Thyroid gland (tissue), 4 donors: ENCODE results near the gene PRM3. TPM values are rescaled to one million over a fixed set of nuclear protein-coding genes. Genes with fewer than 3 reads are reported as not detected.

Experiments used
- DNase-seq, 2 donors: peaks; one replicate each; pipeline ENCODE4 v3.0.0-alpha.2; 2019
- H3K27ac ChIP-seq, 3 donors: fragments of 200-600 bp; sonication (generic); 1 replicate in 2 of 3; 2 replicates in 1 of 3; pipeline ENCODE4 v1.5.1; 2016 to 2019; ENCODE audit warnings: mild to moderate bottlenecking in 1 of 3, moderate library complexity in 1 of 3
- H3K27me3 ChIP-seq: fragments of 200-600 bp; sonication (generic); one replicate; pipeline ENCODE4 v1.5.1; 2019
- H3K36me3 ChIP-seq, 2 donors: fragments of 200-600 bp; sonication (generic); one replicate each; pipeline ENCODE4 v1.5.1; 2016 to 2019
- H3K4me1 ChIP-seq, 2 donors: fragments of 200-600 bp; sonication (generic); one replicate each; pipeline ENCODE4 v1.5.1; 2017 to 2019
- H3K4me3 ChIP-seq, 3 donors: fragments of 200-600 bp; sonication (generic); replicated peaks in 1 of 3; 1 replicate in 2 of 3; 2 replicates in 1 of 3; pipeline ENCODE4 v1.5.1; 2016; ENCODE audit warnings: mild to moderate bottlenecking in 1 of 3
- H3K9me3 ChIP-seq: fragments of 200-600 bp; sonication (generic); one replicate; pipeline ENCODE4 v1.5.1; 2017
- POLR2A ChIP-seq, 2 donors: fragments of 450-650 bp; IDR thresholded peaks; one replicate each; pipeline ENCODE4 v1.6.1; 2017; ENCODE audit warnings: antibody characterized with exemption in 2 of 2, mild to moderate bottlenecking in 2 of 2, moderate library complexity in 1 of 2
- WGBS, 2 donors: methylation state at CpG; one replicate each; pipeline ENCODE4 v1.1.5; 2017; 5-methylcytosine and 5-hydroxymethylcytosine counted together
- intact Hi-C: fragments of 100-400 bp; cut with DNase I; formaldehyde crosslinking; loops from one replicate; pipeline ENCODE4 v1.15.1; 2023
- total RNA-seq, 4 donors: library from RNA; depleted of rRNA; stranded (reverse); fragments of >200 nt; gene quantifications; one replicate each; pipeline ENCODE4 v1.2.3, GENCODE V29; 2016
- TF ChIP-seq, protein P1 (sequence below), 6 experiments: fragments of 200-600 bp in 3 of 6; fragments of 450-650 bp in 3 of 6; sonication (generic) in 3 of 6; IDR thresholded peaks; one replicate each; pipeline ENCODE4 v1.5.1; 2016 to 2019; ENCODE audit warnings: antibody characterized with exemption in 6 of 6, mild to moderate bottlenecking in 2 of 6, inconsistent platforms in 1 of 6, moderate library complexity in 1 of 6

Gene PRM3
- total RNA-seq, 4 donors from 2014 or later = not detected

DNA sequence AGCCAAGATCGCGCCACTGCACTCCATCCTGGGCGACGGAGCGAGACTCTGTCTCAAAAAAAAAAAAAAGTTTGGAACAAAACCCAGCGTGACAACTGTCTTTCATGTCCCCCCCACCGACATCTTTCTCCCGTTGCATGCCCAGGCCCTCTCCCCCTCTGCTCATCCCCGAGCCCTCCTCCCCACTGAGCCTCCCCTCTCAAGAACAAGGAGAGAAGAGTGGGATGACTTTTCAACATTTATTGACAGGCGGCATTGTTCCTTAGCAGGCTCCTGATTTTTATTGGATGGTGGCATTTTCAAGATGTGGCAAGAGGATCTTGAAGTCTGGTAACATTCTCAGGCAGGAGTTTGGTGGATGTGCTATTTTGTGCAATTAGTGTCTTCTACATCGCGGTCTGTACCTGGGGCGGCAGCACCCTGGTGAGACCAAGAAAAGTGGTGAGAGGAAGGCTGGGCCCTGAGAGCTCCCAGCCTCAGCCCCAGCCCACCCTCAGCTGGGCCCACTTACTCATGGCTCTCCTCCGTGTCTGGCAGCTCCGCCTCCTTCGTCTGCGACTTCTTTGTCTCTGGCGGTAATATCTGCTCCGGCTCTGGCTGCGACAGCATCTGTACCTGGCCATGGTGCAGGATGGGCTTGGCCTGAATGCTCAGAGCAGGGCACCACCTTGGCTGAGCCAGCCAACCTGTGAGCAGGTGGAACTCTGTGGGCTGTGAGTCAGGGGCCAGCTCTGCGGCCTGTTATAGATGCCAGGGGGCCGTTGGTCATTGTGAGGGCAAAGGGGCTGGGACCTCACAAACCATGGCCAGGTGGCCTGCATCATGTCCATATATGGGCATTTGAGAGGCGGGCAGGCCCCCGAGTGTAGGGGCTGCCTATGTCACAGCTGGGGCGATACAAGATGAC, 7.4 kb upstream of the PRM3 start, which contains the start of gene PRM1:
TSS of gene PRM1 (minus strand) at position 715 of the 907 bp plus-strand sequence. CDS start at position 623, 92 bp downstream.
- H3K36me3 ChIP-seq = no peaks in the 10 kb centered on the region
- H3K4me3 ChIP-seq = no peak within 1 kb of the TSS
- no peaks in the 10 kb centered on the region for H3K27me3 ChIP-seq
- no peak for TF ChIP-seq POLR2A (IDR thresholded peaks at IDR 0.05)
- TF ChIP-seq, protein P1, sequence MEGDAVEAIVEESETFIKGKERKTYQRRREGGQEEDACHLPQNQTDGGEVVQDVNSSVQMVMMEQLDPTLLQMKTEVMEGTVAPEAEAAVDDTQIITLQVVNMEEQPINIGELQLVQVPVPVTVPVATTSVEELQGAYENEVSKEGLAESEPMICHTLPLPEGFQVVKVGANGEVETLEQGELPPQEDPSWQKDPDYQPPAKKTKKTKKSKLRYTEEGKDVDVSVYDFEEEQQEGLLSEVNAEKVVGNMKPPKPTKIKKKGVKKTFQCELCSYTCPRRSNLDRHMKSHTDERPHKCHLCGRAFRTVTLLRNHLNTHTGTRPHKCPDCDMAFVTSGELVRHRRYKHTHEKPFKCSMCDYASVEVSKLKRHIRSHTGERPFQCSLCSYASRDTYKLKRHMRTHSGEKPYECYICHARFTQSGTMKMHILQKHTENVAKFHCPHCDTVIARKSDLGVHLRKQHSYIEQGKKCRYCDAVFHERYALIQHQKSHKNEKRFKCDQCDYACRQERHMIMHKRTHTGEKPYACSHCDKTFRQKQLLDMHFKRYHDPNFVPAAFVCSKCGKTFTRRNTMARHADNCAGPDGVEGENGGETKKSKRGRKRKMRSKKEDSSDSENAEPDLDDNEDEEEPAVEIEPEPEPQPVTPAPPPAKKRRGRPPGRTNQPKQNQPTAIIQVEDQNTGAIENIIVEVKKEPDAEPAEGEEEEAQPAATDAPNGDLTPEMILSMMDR (IDR thresholded peaks at IDR 0.05) = no peak
- H3K27ac ChIP-seq = no peak within 1 kb of the TSS
- H3K4me1 ChIP-seq = no peaks in the 10 kb centered on the region
- intact Hi-C loops = no loop called here
- H3K9me3 ChIP-seq = no peaks in the 10 kb centered on the region
- DNase-seq = no peak
- 88 to 89% methylated on average over 19 to 25 of the region's 25 CpGs for WGBS, 2 donors

DNA sequence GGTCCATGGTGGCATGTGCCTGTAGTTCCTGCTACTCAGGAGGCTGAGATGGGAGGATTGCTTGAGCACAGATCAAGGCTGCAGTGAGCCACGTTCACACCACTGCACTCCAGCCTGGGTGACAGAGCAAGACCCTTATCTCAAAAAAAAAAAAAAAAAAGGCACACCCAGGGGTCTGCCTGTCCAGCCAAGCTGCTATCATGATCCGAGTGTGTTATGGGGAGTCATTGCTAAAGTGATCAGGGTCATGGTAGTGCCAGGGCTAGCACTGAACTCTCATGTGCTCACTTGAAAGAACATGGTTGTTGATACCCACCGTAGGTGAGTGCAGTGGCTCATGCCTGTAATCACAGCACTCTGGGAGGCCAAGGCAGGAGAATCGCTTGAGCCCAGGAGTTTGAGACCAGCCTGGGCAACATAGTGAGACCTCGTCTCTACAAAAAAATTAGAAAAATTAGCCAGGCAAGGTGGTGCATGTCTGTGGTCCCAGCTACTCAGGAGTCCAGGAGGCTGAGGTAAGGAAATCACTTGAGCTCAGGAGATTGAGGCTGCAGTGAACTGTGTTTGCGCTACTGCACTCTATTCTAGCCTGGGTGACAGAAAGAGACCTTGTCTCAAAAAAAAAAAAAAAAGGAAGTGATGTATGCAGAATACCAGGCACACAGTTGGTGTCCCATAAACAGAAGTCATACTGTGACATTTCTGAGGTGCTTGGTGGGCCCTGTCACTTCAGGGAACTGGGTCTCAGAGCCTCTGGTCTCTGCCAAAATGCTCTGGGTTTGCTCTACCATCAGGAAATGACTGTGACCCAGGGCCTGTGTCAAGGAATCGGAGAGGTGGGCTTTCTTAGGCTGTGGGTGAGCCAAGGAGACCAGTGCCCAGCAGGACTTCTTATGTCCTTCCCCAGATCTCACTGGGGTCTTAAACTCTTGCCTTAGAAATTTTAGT, 5.5 kb upstream of the PRM3 start:
- Histone ChIP-seq H3K9me3 (no peaks in the 10 kb centered on the region), H3K4me1 (no peaks in the 10 kb centered on the region), H3K27ac (no peak overlapping the region), H3K27me3 (no peaks in the 10 kb centered on the region), H3K36me3 (no peaks in the 10 kb centered on the region), H3K4me3 (no peak overlapping the region)
- DNase-seq = no peak
- TF ChIP-seq POLR2A (IDR thresholded peaks at IDR 0.05) = no peak
- TF ChIP-seq, protein P1 (IDR thresholded peaks at IDR 0.05) = no peak
- 83 to 91% methylated on average over 7 of the region's 7 CpGs for WGBS, 2 donors
- intact Hi-C loops = no loop called here

DNA sequence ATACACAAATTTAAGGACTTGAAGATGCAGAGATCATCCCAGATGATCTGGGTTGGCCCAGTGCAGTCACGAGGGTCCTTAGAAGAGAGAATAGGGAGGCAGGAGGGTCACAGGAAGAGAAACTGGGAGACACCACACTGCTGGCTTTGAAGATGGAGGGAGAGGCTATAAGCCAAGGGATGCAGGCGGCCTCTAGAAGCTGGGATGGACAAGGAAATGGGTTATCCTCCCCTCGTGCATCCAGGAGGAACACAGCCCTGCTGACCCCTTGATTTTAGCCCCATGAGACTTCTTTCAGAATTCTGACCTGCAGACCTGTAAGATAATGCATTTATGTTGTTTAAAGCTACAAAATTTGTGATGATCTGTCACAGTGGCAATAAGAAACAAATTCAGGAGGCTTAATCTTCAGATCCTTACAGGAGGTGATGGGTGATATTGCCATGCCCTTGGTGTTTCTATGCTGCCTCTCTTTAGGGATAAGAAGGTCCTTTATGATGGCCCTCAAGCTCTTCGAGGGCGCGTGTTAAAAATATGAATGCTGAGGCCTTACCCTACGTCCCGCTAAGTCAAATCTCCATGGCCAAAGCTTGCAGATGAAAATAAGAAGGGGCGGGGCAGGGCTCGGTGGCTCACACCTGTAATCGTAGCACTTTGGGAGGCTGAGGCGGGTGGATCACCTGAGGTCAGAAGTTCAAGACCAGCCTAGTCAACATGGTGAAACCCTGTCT, 4.3 kb upstream of the PRM3 start:
- 87 to 89% methylated on average over 12 of the region's 12 CpGs for WGBS, 2 donors
- no peak overlapping the region for H3K4me3 ChIP-seq
- no peak for DNase-seq
- H3K27me3 ChIP-seq = no peaks in the 10 kb centered on the region
- TF ChIP-seq, protein P1 (IDR thresholded peaks at IDR 0.05) = no peak
- TF ChIP-seq POLR2A (IDR thresholded peaks at IDR 0.05) = no peak
- intact Hi-C loops = no loop called here
- no peak overlapping the region for H3K27ac ChIP-seq
- H3K9me3 ChIP-seq = no peaks in the 10 kb centered on the region
- no peaks in the 10 kb centered on the region for H3K4me1 ChIP-seq
- no peaks in the 10 kb centered on the region for H3K36me3 ChIP-seq

DNA sequence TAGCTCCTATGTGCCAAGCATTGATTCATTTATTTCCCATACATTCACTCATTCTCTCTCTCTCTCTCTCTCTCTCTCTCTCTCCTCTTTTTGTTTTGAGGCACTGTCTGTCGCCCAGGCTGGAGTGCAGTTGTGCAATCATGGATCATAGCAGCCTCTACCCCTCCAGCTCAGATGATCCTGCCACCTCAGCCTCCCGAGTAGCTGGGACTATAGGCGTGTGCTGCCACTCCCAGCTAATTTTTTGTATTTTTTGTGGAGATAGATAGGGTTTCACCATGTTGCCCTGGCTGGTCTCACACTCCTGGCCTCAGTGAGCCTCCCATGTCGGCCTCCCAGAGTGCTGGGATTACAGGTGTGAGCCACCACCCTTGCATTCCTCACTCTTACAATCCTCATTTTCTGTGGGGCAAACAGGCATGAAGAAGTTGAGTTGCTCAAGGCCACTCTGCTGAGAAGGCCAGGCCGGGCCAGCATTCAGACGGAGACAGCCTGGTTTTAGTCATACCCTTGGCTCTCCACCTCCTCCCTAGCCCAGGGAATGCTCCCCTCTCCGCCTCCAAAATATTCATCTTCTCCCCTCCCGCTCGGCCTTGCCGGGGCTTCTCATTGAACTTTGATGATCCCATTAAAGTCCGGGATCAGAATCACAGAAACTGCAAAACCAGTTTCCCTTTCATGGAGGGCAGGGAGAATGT, 3.6 kb upstream of the PRM3 start:
- WGBS, 2 donors = 91 to 93% methylated on average over 11 of the region's 11 CpGs
- intact Hi-C loops = no loop called here
- Histone ChIP-seq H3K4me3 (no peak overlapping the region), H3K27me3 (no peaks in the 10 kb centered on the region), H3K36me3 (no peaks in the 10 kb centered on the region), H3K9me3 (no peaks in the 10 kb centered on the region), H3K27ac (no peak overlapping the region), H3K4me1 (no peaks in the 10 kb centered on the region)
- TF ChIP-seq, protein P1 (IDR thresholded peaks at IDR 0.05) = no peak
- DNase-seq = no peak
